Prostate gland (tissue), 2 donors: Measurements from ENCODE around the gene TRIM54. TPM values are rescaled to one million over a fixed set of nuclear protein-coding genes. Genes with fewer than 3 reads are reported as not detected.
"Not testable (repeated sequence)": the region's sequence is repeated elsewhere in the genome, so short reads cannot be mapped to it uniquely, and the experiment has no call there.

Source experiments
- DNase-seq: peaks from one replicate; pipeline ENCODE4 v3.0.0-alpha.2; 2019; ENCODE audit warnings: low spot score
- H3K27ac ChIP-seq, 2 donors: fragments of 200-600 bp; sonication (generic); 2 replicates each; pipeline ENCODE4 v1.5.1; 2017 to 2019
- H3K27me3 ChIP-seq: fragments of 200-600 bp; sonication (generic); replicated peaks from 2 replicates; pipeline ENCODE4 v1.5.1; 2019; ENCODE audit not compliant: insufficient read depth
- H3K36me3 ChIP-seq, 2 donors: fragments of 200-600 bp; sonication (generic); 1 replicate in 1 of 2; 2 replicates in 1 of 2; pipeline versions ENCODE4 v1.5.1 to v1.8.1; 2017 to 2019
- H3K4me1 ChIP-seq: fragments of 200-600 bp; sonication (generic); replicated peaks from 2 replicates; pipeline ENCODE4 v1.5.1; 2019
- H3K4me3 ChIP-seq, 2 donors: fragments of 200-600 bp; sonication (generic); 2 replicates each; pipeline ENCODE4 v1.5.1; 2017 to 2019
- H3K9me3 ChIP-seq: fragments of 200-600 bp; sonication (generic); 2 replicates; pipeline ENCODE4 v1.5.1; 2017
- POLR2A ChIP-seq: fragments of 450-650 bp; IDR thresholded peaks from one replicate; pipeline ENCODE4 v1.6.1; 2016; ENCODE audit warnings: antibody characterized with exemption, mild to moderate bottlenecking
- POLR2AphosphoS5 ChIP-seq: sonication (generic); formaldehyde crosslinking; IDR thresholded peaks from one replicate; pipeline ENCODE4 v1.6.1; 2017; ENCODE audit warnings: antibody characterized with exemption
- WGBS: methylation state at CpG from one replicate; pipeline ENCODE4 v1.1.5; 2018; 5-methylcytosine and 5-hydroxymethylcytosine counted together
- intact Hi-C: fragments of 100-400 bp; cut with DNase I; formaldehyde crosslinking; loops from one replicate; pipeline ENCODE4 v1.14.2; 2022
- total RNA-seq, 2 donors: library from RNA; depleted of rRNA; stranded (reverse); fragments of >200 nt; gene quantifications; one replicate each; pipeline ENCODE4 v1.1.0, GENCODE V29; 2016
- TF ChIP-seq, protein P1 (sequence below), 4 experiments: fragments of 200-600 bp in 2 of 4; fragments of 450-650 bp in 2 of 4; sonication (generic) in 2 of 4; IDR thresholded peaks; 1 replicate in 3 of 4; 2 replicates in 1 of 4; pipeline ENCODE4 v1.5.1; 2016 to 2019; ENCODE audit warnings: antibody characterized with exemption in 4 of 4, mild to moderate bottlenecking in 2 of 4, moderate library complexity in 2 of 4

Gene TRIM54
- total RNA-seq, 2 donors from 2014 or later = 2.8 to 17.9 TPM

GRCh38 chr2:27350106-27350693, 68.0 kb downstream of the TRIM54 start:
- H3K27ac ChIP-seq = no peak overlapping the region
- no peak for DNase-seq
- TF ChIP-seq, protein P1, sequence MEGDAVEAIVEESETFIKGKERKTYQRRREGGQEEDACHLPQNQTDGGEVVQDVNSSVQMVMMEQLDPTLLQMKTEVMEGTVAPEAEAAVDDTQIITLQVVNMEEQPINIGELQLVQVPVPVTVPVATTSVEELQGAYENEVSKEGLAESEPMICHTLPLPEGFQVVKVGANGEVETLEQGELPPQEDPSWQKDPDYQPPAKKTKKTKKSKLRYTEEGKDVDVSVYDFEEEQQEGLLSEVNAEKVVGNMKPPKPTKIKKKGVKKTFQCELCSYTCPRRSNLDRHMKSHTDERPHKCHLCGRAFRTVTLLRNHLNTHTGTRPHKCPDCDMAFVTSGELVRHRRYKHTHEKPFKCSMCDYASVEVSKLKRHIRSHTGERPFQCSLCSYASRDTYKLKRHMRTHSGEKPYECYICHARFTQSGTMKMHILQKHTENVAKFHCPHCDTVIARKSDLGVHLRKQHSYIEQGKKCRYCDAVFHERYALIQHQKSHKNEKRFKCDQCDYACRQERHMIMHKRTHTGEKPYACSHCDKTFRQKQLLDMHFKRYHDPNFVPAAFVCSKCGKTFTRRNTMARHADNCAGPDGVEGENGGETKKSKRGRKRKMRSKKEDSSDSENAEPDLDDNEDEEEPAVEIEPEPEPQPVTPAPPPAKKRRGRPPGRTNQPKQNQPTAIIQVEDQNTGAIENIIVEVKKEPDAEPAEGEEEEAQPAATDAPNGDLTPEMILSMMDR (IDR thresholded peaks at IDR 0.05) = no peak
- H3K4me1 ChIP-seq = peaks cover 4% of the 10 kb centered on the region
- no peaks in the 10 kb centered on the region for H3K36me3 ChIP-seq
- 88% methylated on average over 7 of the region's 7 CpGs for whole genome bisulfite sequencing
- H3K4me3 ChIP-seq = no peak overlapping the region
- intact Hi-C loops = no loop called here
- H3K9me3 ChIP-seq = no peaks in the 10 kb centered on the region
- H3K27me3 ChIP-seq = no peaks in the 10 kb centered on the region

GRCh38 chr2:27351802-27352598, 69.8 kb downstream of the TRIM54 start:
- Histone ChIP-seq H3K9me3 (no peaks in the 10 kb centered on the region), H3K4me1 (peaks cover 4% of the 10 kb centered on the region), H3K36me3 (no peaks in the 10 kb centered on the region), H3K27ac (no peak overlapping the region), H3K4me3 (no peak overlapping the region), H3K27me3 (no peaks in the 10 kb centered on the region)
- WGBS = 78% methylated on average over 6 of the region's 6 CpGs
- TF ChIP-seq, protein P1 (IDR thresholded peaks at IDR 0.05) = no peak
- TF ChIP-seq POLR2A (no peak), POLR2AphosphoS5 (no peak)
- no peak for DNase-seq
- intact Hi-C loops = no loop called here

- H3K4me3 ChIP-seq, intact Hi-C loops, DNase-seq, H3K4me1 ChIP-seq, H3K36me3 ChIP-seq, H3K9me3 ChIP-seq, H3K27ac ChIP-seq, H3K27me3 ChIP-seq: not testable (repeated sequence)
- 94% methylated on average over 5 of the region's 5 CpGs for WGBS
Observed at GRCh38 chr2:27353386-27353761, 71.1 kb downstream of the TRIM54 start.

DNA sequence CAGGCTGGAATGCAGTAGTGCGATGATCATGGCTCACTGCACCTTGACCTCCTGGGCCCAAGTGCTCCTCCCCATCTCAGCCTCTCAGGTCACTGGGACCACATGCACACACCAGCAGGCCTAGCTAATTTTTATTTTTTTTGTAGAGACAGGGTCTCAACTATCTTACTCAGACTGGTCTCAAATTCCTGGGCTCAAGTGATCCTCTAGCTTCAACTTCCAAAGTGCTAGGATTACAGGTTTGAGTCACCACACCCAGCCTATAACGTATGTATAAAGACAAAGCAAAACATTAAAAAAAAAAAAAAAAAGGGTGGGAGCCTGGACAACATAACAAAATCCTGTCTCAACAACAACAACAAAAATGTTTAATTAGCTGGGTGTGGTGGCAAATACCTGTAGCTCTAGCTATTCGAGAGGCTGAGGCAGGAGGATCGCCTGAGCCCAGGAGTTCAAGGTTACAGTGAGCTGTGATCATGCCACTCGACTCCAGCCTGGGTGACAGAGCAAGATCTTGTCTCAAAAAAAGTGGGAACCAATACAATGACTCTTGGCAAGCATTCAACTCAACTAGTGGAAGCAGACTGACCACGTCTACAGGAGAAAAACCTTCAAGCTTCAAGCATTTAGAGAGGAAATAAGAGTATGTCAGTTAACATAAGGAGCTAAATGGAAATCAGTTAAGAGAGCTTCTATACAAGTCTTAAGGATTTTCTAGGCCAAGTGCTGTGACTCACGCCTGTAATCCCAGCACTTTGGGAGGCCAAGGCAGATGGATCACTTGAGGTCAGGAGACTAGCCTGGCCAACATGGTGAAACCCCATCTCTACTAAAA, 71.8 kb downstream of the TRIM54 start:
- no peak overlapping the region for H3K4me3 ChIP-seq
- intact Hi-C loops = no loop called here
- H3K9me3 ChIP-seq = no peaks in the 10 kb centered on the region
- no peaks in the 10 kb centered on the region for H3K27me3 ChIP-seq
- DNase-seq = no peak
- peaks cover 4% of the 10 kb centered on the region for H3K4me1 ChIP-seq
- no peak overlapping the region for H3K27ac ChIP-seq
- TF ChIP-seq POLR2A = no peak
- TF ChIP-seq POLR2AphosphoS5 = no peak
- TF ChIP-seq, protein P1 (IDR thresholded peaks at IDR 0.05) = no peak
- 70% methylated on average over 7 of the region's 7 CpGs for WGBS
- H3K36me3 ChIP-seq = no peaks in the 10 kb centered on the region

- intact Hi-C loops = no loop called here
- Histone ChIP-seq H3K27ac (no peak overlapping the region), H3K9me3 (no peaks in the 10 kb centered on the region), H3K36me3 (no peaks in the 10 kb centered on the region), H3K27me3 (no peaks in the 10 kb centered on the region), H3K4me1 (peaks cover 4% of the 10 kb centered on the region), H3K4me3 (no peak overlapping the region)
- 96% methylated on average over 7 of the region's 7 CpGs for WGBS
- TF ChIP-seq POLR2AphosphoS5 (no peak), POLR2A (no peak)
- TF ChIP-seq, protein P1 (IDR thresholded peaks at IDR 0.05) = no peak
- no peak for DNase-seq
Observed at GRCh38 chr2:27354597-27354927, 72.3 kb downstream of the TRIM54 start.
